Lower leg skin (tissue), 3 donors: Measurements from ENCODE around the gene SPTLC2.

Source experiments
- CTCF ChIP-seq, 3 donors: fragments of 450-650 bp; IDR thresholded peaks; one replicate each; pipeline ENCODE4 v1.5.1; 2016; ENCODE audit warnings: antibody characterized with exemption in 3 of 3, mild to moderate bottlenecking in 3 of 3, moderate library complexity in 2 of 3
- POLR2A ChIP-seq, 2 donors: fragments of 450-650 bp; IDR thresholded peaks; one replicate each; pipeline ENCODE4 v1.6.1; 2016 to 2017; ENCODE audit warnings: antibody characterized with exemption in 2 of 2, mild to moderate bottlenecking in 1 of 2, moderate library complexity in 1 of 2

GRCh38 chr14:77507762-77508161 lies 108.7 kb downstream of the SPTLC2 start:
- TF ChIP-seq CTCF (IDR thresholded peaks at IDR 0.05) = no peak
- no peak for TF ChIP-seq POLR2A (IDR thresholded peaks at IDR 0.05)
